ENCODE results near the gene HDGF. TPM values are rescaled to one million over a fixed set of nuclear protein-coding genes. Genes with fewer than 3 reads are reported as not detected.
A peak's percentile ranks its signal among the peaks of the same experiment; 100 is the strongest.

The HDGF gene
- total RNA-seq, 1 donor from 2014 or later = 246 TPM

- H3K4me1 Mint-ChIP-seq = peaks cover 13% of the 10 kb centered on the region
- peaks cover 5% of the 10 kb centered on the region for H3K27me3 Mint-ChIP-seq (ENCODE audit: insufficient read depth, low read depth)
- DNase-seq (ENCODE audit: low spot score) = peak; percentile 99
- H3K27me3 ChIP-seq = no peaks in the 10 kb centered on the region
- peak within 1 kb of the TSS; percentile 100 for H3K4me3 ChIP-seq
- H3K36me3 Mint-ChIP-seq = peaks cover 15% of the 10 kb centered on the region
- no peaks in the 10 kb centered on the region for H3K9me3 Mint-ChIP-seq
- peak within 1 kb of the TSS; percentile 90 for H3K27ac Mint-ChIP-seq
- H3K27ac ChIP-seq = peak within 1 kb of the TSS; percentile 97
- no peak for TF ChIP-seq EZH2 (IDR thresholded peaks at IDR 0.05)
- TF ChIP-seq, protein P1, sequence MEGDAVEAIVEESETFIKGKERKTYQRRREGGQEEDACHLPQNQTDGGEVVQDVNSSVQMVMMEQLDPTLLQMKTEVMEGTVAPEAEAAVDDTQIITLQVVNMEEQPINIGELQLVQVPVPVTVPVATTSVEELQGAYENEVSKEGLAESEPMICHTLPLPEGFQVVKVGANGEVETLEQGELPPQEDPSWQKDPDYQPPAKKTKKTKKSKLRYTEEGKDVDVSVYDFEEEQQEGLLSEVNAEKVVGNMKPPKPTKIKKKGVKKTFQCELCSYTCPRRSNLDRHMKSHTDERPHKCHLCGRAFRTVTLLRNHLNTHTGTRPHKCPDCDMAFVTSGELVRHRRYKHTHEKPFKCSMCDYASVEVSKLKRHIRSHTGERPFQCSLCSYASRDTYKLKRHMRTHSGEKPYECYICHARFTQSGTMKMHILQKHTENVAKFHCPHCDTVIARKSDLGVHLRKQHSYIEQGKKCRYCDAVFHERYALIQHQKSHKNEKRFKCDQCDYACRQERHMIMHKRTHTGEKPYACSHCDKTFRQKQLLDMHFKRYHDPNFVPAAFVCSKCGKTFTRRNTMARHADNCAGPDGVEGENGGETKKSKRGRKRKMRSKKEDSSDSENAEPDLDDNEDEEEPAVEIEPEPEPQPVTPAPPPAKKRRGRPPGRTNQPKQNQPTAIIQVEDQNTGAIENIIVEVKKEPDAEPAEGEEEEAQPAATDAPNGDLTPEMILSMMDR (IDR thresholded peaks at IDR 0.05) = no peak
- peaks cover 56% of the 10 kb centered on the region for H4K20me1 ChIP-seq (ENCODE audit: low read depth)
- peak within 1 kb of the TSS; percentile 97 for H3K9ac ChIP-seq
- peak within 1 kb of the TSS; percentile 78 for H2AFZ ChIP-seq (replicated peaks)
- H3K79me2 ChIP-seq (ENCODE audit: low read depth) = peaks cover 63% of the 10 kb centered on the region
- no peak within 1 kb of the TSS for H3K4me3 Mint-ChIP-seq
- H3F3A ChIP-seq (ENCODE audit: low read depth) = peaks cover 25% of the 10 kb centered on the region
- H3K36me3 ChIP-seq = no peaks in the 10 kb centered on the region
- H3K4me1 ChIP-seq = peaks cover 29% of the 10 kb centered on the region
- peak within 1 kb of the TSS; percentile 98 for H3K4me2 ChIP-seq
- H3K9me3 ChIP-seq (ENCODE audit: low read depth) = no peaks in the 10 kb centered on the region
Measured at GRCh38 chr1:156728599-156729462, 22.6 kb downstream of the HDGF start, which contains the start of gene ISG20L2. Gene ISG20L2 (minus strand): TSS chr1:156728766. CDS start chr1:156727652, 1,114 bp downstream.

DNA sequence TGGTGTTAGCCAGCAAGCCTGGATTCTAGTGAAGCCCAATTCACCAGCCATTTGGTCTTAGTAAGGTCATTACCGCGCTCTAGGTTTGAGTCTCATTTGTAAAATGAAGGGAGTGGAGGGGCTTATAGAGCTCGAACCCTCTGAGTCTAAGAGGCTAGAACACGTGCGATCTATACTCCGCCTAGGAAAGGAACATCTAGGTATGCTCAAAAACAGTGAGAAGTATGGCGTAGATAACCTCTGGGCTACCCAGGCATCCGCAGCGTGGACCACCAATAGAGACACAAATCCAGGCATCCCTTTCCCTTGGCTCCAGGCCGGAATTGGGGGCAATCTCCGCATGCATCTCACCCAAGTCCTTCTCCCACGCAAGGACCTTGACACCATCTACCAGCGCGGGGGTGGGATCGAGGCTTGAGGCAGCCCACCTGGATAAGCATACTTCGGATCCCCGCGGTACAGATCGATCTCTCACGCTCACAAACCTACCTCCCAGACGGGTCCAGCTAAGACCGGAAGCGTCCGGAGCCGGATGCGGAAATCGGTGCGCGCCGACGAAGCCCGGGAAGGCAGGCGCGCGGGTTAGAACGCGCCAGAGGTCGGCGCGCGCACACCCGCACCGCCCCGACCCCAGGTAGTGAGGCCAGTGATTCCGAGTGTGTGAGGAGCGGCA, 23.4 kb downstream of the HDGF start, which contains the start of gene METTL25B:
TSS of gene METTL25B (plus strand) at position 544 of the 673 bp plus-strand sequence. CDS start 636 bp downstream, outside the sequence.
- Mint-ChIP-seq H3K4me3 (no peak within 1 kb of the TSS), H3K27me3 (ENCODE audit: insufficient read depth, low read depth) (peaks cover 5% of the 10 kb centered on the region), H3K4me1 (peaks cover 13% of the 10 kb centered on the region), H3K9me3 (no peaks in the 10 kb centered on the region), H3K27ac (peak within 1 kb of the TSS; percentile 90), H3K36me3 (peaks cover 23% of the 10 kb centered on the region)
- H2AFZ ChIP-seq (replicated peaks) = peak within 1 kb of the TSS; percentile 78
- H4K20me1 ChIP-seq (ENCODE audit: low read depth) = peaks cover 58% of the 10 kb centered on the region
- H3K9me3 ChIP-seq (ENCODE audit: low read depth) = no peaks in the 10 kb centered on the region
- peak within 1 kb of the TSS; percentile 97 for H3K27ac ChIP-seq
- H3K4me1 ChIP-seq = peaks cover 29% of the 10 kb centered on the region
- TF ChIP-seq, protein P1 (IDR thresholded peaks at IDR 0.05) = no peak
- TF ChIP-seq EZH2phosphoT487 (IDR thresholded peaks at IDR 0.05) = no peak
- no peak for TF ChIP-seq EZH2 (IDR thresholded peaks at IDR 0.05)
- peak within 1 kb of the TSS; percentile 97 for H3K9ac ChIP-seq
- H3K36me3 ChIP-seq = no peaks in the 10 kb centered on the region
- H3F3A ChIP-seq (ENCODE audit: low read depth) = peaks cover 25% of the 10 kb centered on the region
- H3K79me2 ChIP-seq (ENCODE audit: low read depth) = peaks cover 71% of the 10 kb centered on the region
- peak; percentile 93 for DNase-seq (ENCODE audit: low spot score)
- H3K4me2 ChIP-seq = peak within 1 kb of the TSS; percentile 98
- H3K27me3 ChIP-seq = no peaks in the 10 kb centered on the region
- peak within 1 kb of the TSS; percentile 100 for H3K4me3 ChIP-seq

DNA sequence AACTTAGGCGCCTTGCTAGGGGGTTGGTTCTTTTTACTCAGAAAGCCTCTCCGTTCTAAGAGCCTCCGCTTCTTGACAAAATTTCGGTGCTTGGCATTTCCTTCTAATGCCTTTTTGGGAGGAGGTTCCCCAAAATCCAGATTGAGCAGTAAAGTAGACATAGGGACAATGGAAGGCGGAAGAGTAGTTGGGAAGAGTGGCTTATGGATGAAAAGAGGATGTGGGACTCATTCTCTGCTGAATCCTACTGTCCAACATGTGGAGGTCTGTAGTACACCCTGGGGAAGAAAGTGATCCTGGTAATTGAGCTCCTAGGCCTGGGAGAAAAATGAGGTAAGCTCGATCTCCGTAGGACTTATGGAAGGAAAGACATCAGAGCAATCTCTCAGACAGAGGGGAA, 24.0 kb downstream of the HDGF start:
- DNase-seq (ENCODE audit: low spot score) = no peak
- H3K27me3 ChIP-seq = no peaks in the 10 kb centered on the region
- peak overlapping the region; percentile 98 for H3K4me2 ChIP-seq
- H3K27me3 Mint-ChIP-seq (ENCODE audit: insufficient read depth, low read depth) = peaks cover 5% of the 10 kb centered on the region
- peaks cover 76% of the 10 kb centered on the region for H3K79me2 ChIP-seq (ENCODE audit: low read depth)
- no peaks in the 10 kb centered on the region for H3K9me3 ChIP-seq (ENCODE audit: low read depth)
- peaks cover 58% of the 10 kb centered on the region for H4K20me1 ChIP-seq (ENCODE audit: low read depth)
- peaks cover 25% of the 10 kb centered on the region for H3F3A ChIP-seq (ENCODE audit: low read depth)
- TF ChIP-seq EZH2phosphoT487 (IDR thresholded peaks at IDR 0.05) (no peak), EZH2 (IDR thresholded peaks at IDR 0.05) (no peak)
- TF ChIP-seq, protein P1 (IDR thresholded peaks at IDR 0.05) = no peak
- no peak overlapping the region for H3K4me3 Mint-ChIP-seq
- peak overlapping the region; percentile 97 for H3K9ac ChIP-seq
- H3K4me3 ChIP-seq = peak overlapping the region; percentile 100
- H3K4me1 ChIP-seq = peaks cover 29% of the 10 kb centered on the region
- H3K36me3 Mint-ChIP-seq = peaks cover 19% of the 10 kb centered on the region
- H3K27ac Mint-ChIP-seq = peak overlapping the region; percentile 77
- no peak overlapping the region for H2AFZ ChIP-seq (replicated peaks)
- no peak overlapping the region for H3K27ac ChIP-seq
- no peaks in the 10 kb centered on the region for H3K36me3 ChIP-seq
- no peaks in the 10 kb centered on the region for H3K9me3 Mint-ChIP-seq
- peaks cover 13% of the 10 kb centered on the region for H3K4me1 Mint-ChIP-seq
